CD4-positive, alpha-beta T cell treated with Interleukin-2 at 100 ng/mL for 4 hours (primary cell): Measurements from ENCODE around the gene MYO6.

Experiments used
- DNase-seq: peaks from one replicate; pipeline ENCODE4 v3.0.0-alpha.2; 2020; ENCODE audit warnings: low spot score

The MYO6 gene

GRCh38 chr6:75946146-75946831 is 197.2 kb downstream of the MYO6 start:
- DNase-seq: no peak

GRCh38 chr6:75947935-75948334 is 198.9 kb downstream of the MYO6 start:
- no peak for DNase-seq

GRCh38 chr6:75952128-75952527 is 203.1 kb downstream of the MYO6 start:
- DNase-seq: no peak

GRCh38 chr6:75963569-75963968 is 214.5 kb downstream of the MYO6 start:
- no peak for DNase-seq

- DNase-seq: no peak
These were observed 219.1 kb downstream of the MYO6 start for GRCh38 chr6:75968143-75968542.
